Endometrial microvascular endothelial cells (primary cell): ENCODE results near the gene NT5C. TPM values are rescaled to one million over a fixed set of nuclear protein-coding genes. Genes with fewer than 3 reads are reported as not detected.

Source experiments
- in situ Hi-C: cut with HindIII; loops from 2 replicates; pipeline ENCODE4 v1.10.0; 2017; ENCODE audit warnings: low sequenced_read_pairs, low pct_unique_long_range_greater_than_20kb; ENCODE audit errors: inconsistent ontology term
- total RNA-seq: library from RNA; depleted of rRNA; stranded (reverse); fragments of >200 nt; gene quantifications from one replicate; pipeline ENCODE4 v1.2.3, GENCODE V29; 2015; ENCODE audit errors: inconsistent ontology term

NT5C gene
- total RNA-seq, 1 donor from 2014 or later, result 47.2 TPM

DNA sequence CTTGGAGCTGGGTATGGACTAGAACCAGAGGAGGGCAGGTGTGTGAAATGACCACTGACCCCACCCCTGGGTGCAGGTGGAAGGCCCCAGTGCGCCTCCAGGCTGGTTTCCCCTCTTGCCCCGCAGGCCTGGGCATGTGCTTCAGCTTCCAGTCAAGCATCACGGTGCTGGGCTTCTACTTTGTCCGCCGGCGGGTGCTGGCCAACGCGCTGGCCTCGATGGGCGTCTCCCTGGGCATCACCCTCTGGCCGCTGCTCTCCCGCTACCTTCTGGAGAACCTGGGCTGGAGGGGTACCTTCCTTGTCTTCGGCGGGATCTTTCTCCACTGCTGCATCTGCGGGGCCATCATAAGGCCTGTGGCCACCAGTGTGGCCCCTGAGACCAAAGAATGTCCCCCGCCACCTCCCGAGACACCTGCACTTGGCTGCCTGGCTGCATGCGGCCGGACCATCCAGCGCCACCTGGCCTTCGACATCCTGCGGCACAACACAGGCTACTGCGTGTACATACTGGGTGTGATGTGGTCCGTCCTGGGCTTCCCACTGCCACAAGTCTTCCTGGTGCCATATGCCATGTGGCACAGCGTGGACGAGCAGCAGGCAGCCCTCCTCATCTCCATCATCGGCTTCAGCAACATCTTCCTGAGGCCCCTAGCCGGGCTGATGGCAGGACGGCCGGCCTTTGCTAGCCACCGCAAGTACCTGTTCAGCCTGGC, 31.5 kb downstream of the NT5C start:
- in situ Hi-C loops, result no loop called here

DNA sequence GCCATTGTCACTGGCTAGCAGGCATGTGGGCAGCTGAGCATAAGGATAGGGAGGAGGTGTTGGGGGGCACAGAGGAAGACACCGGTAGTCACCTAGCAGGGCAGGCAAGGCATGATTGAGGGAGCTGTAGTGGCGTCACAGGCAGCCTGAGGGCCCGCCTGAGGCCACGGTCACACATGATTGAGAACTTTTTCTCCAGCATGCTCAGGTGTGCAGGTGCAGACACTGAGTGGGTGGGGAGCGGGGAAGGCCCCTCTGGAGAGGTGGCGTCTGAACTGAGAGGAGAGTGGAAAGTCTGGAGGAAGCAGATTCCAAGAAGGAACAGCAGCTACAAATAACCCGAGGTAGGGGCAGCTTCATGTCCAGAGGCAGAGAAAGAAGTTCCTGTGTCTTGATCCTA, 32.7 kb downstream of the NT5C start:
- in situ Hi-C loops, result no loop called here

DNA sequence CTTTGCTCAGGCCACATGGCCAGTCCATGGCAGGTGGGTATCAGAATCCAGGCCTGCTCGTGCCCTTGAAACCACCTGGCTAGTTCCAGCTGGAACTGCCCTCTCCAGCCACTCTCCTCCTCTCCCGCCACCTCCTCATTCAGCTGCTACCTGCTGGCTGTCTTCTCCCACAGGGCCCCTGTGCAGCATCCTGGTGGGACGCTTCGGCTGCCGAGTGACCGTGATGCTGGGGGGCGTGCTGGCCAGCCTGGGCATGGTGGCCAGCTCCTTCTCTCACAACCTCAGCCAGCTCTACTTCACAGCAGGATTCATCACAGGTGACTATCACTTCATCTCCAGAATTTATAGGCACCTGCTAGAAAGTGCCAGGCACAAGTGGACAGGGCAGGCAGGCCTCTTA, 33.7 kb downstream of the NT5C start:
- in situ Hi-C loops, result no loop called here

DNA sequence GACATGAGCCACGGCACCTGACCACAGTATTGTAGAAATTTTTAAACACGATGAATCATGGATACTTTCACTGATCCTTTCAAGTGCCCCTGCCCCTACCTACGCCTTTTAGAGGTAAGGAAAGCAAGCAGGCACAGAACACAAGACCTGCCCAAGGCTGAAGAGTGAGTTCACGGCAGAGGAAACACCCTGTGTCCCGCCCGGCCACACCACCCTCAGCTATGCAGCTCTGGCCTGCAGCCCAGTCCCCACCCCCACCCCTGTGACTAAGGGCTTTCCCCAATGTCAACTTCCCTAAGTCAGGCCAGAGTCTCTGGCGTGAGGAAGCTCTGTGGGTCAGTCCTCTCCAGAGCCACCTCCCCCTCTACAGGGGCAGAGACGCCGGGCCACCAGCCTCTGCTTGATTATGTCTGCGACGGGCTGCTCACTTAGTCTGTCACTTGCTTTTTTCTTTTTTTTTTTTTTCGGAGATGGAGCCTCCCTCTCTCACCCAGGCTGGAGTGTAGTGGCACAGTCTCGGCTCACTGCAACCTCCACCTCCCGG, 35.4 kb downstream of the NT5C start:
- in situ Hi-C loops, result no loop called here

DNA sequence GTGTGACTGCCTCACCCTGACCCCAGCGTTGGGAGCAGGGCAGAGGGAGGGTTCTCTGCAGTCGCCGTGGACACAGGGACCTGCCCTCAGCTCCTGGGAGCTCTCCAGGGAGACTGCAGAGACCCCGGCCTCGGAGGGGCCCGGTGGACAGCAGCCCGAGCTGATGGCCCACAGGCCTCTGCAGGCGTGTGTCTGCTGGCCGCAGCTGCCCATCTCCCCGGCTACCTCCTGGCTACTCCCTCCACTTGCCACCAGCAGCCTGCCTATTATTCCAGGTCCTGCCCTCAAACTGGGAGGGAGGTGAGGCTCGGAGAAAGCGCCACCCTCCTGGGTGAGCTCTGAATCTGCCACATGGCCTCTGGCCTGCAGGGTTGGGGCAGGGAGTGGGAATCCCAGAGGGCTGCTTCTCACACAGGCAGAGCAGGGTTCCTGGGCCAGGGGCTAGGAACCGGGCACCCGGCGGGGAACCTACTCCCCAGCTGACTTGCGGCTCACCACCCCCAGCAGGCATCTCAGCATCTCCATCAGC, 36.6 kb downstream of the NT5C start:
- in situ Hi-C loops, result no loop called here

DNA sequence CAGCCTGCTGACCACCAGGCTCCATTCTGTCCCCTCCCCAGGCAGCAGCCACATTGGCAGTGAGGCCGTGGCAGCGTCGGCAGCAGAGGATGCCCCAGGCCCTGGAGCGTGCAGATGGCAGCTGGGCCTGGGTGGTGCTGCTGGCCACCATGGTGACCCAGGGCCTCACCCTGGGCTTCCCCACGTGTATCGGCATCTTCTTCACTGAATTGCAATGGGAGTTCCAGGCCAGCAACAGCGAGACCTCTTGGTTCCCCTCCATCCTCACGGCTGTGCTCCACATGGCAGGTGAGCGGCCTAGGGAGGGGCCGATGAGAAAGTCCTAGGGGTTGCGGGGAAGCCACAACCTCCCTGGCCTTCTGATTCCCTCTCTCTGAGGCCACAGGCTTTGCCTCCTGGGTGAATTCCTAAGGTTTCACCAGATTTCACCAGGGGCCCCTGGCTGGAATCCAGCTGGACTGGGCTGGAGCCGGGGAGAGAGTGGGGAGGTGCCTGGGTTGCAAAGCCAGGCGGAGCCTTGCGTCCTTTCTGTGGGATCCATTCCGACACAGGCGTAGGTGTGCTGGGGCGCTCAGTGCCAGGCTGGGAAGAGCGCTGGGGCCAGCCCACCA, 37.9 kb downstream of the NT5C start:
- in situ Hi-C loops, result no loop called here

DNA sequence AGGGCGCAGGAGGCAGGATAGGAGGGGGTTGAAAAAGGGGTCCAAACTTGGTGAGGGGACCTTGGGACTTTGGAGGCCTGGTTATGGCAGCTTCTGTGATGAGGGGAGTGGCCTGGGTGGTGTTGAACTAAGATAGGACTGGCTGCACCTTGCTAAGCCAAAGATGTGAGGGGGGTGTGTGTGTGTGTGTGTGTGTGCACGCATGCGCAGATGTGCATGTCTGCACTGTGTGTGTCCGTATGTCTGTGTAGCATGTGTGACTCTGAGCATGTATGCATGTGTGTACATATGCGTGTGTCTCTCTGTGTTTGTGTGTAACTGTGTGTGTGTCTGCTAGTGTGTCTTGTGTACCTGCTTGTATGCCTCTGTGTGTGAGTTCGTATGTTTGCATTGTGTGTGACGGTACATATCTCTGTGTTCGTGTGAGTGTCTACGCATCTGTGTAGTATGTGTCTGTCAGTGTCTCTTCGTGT, 39.7 kb downstream of the NT5C start:
- in situ Hi-C loops, result no loop called here

DNA sequence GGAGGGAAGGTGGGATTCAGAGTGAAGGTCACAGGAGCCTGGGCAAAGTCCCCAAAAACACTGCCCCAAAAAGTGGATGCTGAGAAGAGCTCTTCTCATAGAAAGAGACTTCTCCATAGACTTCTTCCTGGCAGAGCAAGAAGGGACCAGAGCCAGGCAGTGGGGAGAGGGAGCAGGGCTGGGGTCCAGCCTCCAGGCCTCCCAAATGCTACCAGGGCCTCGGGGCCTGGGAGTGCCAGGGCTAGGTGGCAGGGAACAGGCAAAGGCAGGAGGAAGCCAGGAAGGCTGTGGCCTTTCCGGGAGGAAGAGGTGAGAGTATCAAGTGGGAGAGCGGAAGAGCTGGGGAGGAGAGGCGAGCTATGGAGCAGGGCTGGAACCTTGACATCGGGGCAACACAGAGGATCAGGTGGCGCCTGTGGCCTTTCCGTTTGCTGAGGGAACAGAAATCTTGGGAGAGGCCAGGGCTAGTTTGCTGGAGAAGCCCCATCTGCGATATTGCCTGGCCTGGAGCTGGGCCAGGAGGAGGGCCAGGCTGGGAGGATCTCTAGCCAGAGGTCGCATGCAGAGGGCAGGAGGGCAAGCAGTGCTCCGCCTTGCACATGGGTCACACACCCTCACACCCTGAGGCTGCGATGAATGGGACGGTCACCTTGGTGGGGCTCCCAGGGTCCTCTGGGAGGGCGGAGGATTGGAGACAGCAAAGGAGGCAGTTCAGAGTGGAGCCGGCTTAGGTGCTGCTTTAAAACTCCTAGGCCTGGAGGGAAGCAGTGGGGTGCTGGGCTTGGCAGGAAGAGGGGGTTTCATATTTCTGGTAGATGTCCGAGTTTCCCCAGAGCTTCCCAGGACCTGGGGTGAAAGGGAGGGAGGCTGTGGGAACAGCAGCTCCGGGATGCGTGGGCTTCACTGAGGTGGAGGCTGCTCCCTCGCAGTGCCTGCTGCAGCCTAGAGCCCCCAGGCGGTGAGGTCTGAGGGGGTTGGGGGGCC, 40.4 kb downstream of the NT5C start:
- in situ Hi-C loops, result no loop called here

DNA sequence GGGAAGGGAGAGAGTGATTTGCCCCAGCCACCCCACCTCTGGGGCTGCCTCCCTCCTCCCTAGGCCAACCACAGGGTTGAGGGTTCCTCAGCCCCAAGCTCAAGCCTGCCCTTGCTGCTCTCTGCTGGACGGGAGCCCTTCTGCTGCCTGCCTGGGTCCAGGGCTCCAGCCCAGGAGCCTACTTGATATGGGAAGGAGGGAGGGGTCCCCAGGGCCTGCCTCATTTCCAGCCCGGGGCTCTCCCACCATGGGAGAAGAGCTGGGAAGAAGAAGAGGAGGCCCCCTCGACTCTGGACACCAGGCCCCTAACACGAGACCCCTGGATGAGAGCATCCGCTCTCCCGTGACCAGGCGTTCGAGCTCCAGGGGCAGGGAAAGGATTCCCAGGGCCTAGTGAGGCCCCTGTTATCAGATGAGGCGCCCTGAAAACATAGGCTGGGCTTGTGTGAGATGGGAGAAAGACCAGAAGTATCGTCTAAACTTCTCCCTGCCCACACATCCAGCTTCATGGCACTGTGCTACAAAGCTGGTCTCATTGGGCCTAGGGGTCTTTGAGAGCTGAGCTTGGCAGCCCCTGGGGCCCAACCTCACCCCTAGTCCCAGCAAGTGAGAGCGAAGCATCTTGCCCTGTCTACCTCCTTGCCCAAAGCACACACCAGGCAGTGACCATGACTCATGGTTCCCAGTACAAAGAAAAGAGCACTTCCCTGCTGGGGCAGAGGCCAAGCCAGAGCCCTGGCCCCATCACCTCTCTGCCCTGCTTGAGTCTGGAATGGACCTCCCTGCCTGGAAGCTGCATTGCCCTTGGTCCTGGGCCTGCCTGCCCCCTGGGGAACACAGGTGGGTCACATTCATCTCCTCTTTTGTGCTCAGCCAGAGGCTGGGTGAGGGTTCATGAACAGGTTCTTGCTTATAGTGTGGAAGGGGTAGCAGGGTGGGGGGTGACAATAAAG, 42.8 kb downstream of the NT5C start:
- in situ Hi-C loops, result no loop called here

DNA sequence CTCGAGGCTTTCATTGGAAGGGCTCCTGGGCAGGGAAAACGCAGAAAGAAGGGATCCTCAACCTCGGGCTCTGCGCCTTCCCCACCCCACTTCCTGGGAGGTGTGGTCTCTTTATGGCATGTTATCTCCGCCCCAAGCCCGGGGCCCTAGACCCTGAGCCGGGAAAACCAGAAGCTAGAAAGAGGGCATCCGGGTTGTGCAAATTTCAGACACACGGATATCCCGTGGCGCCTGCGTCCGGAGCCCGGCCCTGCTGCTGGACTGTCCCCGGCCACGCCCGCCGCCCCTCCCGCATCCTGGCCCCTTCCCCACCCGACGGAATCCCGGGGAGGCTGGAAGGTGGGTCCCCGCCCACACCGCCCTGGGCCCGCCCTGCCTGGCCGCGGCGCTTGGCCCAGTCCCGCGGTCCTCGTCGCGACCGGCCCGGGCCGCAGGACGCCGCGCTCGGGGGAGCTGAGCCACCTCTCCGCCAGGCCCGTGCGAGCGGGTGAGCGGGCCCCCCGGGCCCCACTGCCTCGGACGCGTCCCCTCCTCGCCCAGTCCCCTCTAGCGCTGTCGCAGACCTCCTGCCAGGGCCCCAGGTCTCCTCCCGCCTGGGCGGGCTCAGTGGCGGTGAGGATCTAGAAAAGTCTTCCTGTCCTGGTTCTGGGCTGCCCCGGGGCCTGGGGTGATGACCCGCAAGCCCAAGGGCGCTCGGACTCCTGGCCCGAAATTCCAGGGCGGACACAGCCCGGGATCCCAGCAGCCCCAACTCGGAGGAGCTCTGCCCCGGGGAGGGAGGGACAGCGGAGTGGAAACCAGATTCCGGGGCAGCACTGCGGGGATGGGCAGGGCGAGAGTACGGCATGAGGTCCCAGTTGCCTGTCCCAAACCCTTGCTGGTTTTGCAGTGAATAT, 43.7 kb downstream of the NT5C start, which contains the start of gene SLC16A5:
Gene SLC16A5 (plus strand): TSS at position 397 of the 896 bp plus-strand sequence. CDS start 5,683 bp downstream, outside the sequence.
- in situ Hi-C loops, result no loop called here

DNA sequence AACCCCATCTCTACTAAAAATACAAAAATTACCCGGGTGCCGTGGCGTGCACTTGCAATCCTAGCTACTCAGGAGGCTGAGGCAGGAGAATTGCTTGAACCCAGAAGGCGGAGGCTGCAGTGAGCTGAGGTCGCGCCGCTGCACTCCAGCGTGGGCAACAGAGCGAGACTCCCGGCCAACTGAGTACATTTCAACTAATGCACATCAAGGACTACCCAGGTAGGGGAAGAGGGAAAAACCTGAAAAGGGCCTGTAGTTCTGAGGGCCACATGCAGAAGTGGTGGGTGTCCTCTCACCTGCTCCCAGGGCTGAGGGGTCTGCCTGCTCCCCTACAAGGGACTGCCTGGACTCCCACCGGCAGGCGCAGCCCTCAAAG, 44.4 kb downstream of the NT5C start:
- in situ Hi-C loops, result no loop called here

DNA sequence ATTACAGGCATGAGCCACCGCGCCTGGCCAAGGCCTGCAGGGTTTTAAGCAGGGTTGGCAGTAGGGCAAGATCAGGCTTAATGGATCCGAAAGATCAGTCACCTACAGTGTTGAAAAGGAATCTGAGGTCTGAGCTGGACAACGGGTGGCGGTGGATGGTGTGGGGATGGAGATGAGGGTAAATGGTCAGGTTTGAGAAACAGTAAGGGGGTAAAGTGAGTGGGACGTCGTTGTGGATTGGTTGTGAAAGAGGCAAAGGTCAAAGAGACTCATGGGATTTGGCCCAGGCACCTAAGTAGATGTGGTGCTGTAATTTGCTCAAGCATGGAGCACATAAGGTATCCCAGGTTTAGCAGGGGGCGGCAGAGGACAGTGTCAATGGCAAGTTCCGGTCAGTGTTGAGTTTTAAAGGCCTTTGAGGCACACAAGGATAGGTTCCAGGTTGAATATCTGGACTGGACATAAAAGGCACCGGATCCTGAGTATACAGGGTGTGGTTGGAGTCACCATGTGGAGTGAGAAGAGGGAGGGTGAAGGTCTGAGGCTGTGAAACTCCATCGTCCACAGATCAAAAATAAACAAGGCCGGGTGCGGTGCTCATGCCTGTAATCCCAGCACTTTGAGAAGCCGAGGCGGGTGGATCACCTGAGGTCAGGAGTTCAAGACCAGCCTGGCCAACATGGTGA, 44.9 kb downstream of the NT5C start:
- in situ Hi-C loops, result no loop called here

DNA sequence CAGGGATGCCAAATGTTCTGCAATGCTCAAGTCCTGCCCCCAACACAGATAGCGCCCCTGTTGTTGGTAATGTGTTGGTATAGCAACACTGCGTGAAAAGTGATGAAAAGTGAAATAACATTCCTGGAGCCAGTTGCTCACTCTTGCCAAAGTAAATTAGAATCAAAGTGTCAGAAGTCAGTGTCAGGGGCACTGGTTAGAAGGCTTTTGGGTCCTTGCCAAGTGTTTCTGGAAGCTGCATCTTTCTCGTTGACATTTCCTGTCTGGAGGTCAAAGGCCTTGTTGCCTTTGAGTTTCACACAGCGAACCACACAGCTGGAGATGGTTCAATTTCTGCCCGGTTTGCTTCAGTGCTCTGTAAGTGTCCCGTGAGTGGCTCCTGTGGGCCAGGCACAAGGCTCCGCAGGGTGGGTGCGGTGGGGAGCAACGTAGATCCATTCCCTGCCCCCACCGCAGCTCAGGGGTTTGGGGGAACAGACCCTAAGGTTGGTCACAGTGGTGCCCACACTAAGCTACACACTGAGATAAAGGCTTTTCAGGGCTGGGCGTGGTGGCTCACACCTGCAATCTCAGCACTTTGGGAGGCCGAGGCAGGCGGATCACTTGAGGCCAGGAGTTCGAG, 47.4 kb downstream of the NT5C start:
- in situ Hi-C loops, result no loop called here

DNA sequence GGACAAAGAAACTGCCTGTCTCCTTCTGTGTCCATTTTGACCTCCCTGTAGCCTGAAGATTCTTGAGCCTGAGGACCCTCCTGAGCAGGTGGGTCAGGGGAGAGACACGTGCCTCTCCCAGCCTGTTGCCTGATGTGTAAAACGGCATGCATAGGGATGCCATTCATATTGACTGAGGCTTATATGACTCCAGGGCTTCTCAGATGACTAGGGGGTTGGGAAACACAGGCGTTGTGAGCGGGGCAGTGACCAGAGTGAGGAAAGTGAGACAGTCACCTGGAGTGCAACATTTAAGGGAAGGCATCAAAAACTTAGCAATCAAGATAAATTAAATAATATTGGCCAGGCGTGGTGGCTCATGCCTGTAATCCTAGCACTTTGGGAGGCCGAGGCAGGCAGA, 48.9 kb downstream of the NT5C start:
- in situ Hi-C loops, result no loop called here

DNA sequence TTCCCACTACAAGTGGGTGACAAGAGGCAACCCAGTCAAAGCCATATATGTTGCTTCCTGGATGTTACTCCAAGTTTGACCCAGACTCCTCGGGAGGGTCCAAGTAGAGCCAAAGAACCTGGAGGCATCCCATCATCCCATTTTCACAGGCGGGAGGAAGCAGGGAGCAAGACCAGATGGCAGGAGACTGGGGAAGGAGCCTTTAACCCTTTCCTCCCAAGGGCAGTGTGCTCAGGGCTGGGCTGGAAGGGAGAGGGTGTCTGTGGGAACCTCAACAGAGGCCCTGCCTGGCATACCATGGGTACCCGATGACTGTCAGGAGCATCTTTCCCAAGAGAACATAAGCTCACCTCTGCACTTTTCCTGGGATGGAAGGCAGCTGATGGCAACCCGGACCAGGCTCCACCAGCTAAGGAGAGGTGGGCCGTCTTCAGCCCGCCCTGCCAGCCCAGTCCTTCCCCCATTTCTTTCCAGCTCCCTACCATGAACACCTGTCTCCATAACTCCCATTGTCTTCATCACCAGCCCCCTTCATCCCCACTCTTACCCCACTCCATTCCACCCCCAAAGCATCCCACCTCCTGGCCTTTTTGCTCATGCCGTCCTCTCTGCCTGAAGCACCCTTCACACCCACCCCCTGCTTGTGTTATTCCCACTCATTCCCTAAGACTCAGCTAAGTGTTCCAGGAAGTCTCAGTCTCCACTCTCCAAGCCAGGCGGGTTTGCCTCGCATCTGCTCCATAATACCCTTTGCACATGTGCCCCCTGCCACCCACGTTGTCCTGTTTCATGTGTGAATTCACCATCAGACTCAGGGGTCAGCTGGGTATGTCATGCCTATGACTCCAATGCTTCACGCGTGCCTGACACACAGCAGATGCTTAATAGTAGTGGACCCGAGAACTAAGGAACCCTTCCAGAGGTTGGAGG, 49.7 kb downstream of the NT5C start:
- in situ Hi-C loops, result no loop called here
